B cell (primary cell): ENCODE results near the gene HCFC2. TPM values are rescaled to one million over a fixed set of nuclear protein-coding genes. Genes with fewer than 3 reads are reported as not detected.

Experiments
- ATAC-seq: fragments of 200-7000 bp; cut with Tn5 transposase; one replicate; pipeline ENCODE4 v1.10.0; 2021; ENCODE audit warnings: low read depth, mild to moderate bottlenecking, moderate number of reproducible peaks, moderate library complexity
- CTCF ChIA-PET: fragments of 350-600 bp; sonication (Branson Sonifier 250); formaldehyde crosslinking; loops from one replicate; lab custom pipeline; 2021; ENCODE audit warnings: antibody characterized with exemption, inconsistent platforms; lab: Charles Lee
- POLR2A ChIA-PET: fragments of 350-600 bp; sonication (Branson Sonifier 250); formaldehyde crosslinking; loops from one replicate; lab custom pipeline; 2021; ENCODE audit warnings: antibody characterized with exemption; lab: Charles Lee
- DNase-seq: peaks from one replicate; pipeline ENCODE4 v3.0.0; 2013
- H2AFZ ChIP-seq: 2 replicates; pipeline ENCODE4 v1.6.1; 2012; ENCODE audit warnings: mild to moderate bottlenecking, low read depth, low read length; ENCODE audit not compliant: insufficient read depth, poor library complexity, severe bottlenecking
- H3K27ac ChIP-seq, 2 donors: 1 replicate in 1 of 2; 2 replicates in 1 of 2; pipeline ENCODE4 v1.5.1; 2012 to 2013; ENCODE audit warnings: low read length in 2 of 2, mild to moderate bottlenecking in 2 of 2, moderate library complexity in 1 of 2
- H3K27me3 ChIP-seq, 4 experiments: fragments of 200-600 bp in 1 of 4; sonication (generic) in 1 of 4; replicated peaks in 1 of 4; 1 replicate in 2 of 4; 2 replicates in 2 of 4; pipeline versions ENCODE4 v1.6.1 to v1.7.0; 2013 to 2016; ENCODE audit warnings: low read length in 3 of 4, mild to moderate bottlenecking in 2 of 4, mixed read lengths in 1 of 4, moderate library complexity in 1 of 4; ENCODE audit not compliant: insufficient read depth in 4 of 4, control insufficient read depth in 3 of 4; ENCODE audit errors: control extremely low read depth in 1 of 4
- H3K36me3 ChIP-seq, 2 experiments: replicated peaks in 1 of 2; 1 replicate in 1 of 2; 2 replicates in 1 of 2; pipeline versions ENCODE4 v1.6.1 to v1.7.1; 2013; ENCODE audit warnings: low read length in 1 of 2; ENCODE audit not compliant: insufficient read depth in 2 of 2, control insufficient read depth in 1 of 2; ENCODE audit errors: control extremely low read depth in 1 of 2, extremely low read depth in 1 of 2
- H3K4me1 ChIP-seq, 2 donors: fragments of 200-600 bp in 1 of 2; sonication (generic) in 1 of 2; 1 replicate in 1 of 2; 2 replicates in 1 of 2; pipeline versions ENCODE4 v1.5.1 to v1.6.1; 2013 to 2017; ENCODE audit warnings: low read length in 2 of 2; ENCODE audit not compliant: control insufficient read depth in 2 of 2, insufficient read depth in 2 of 2
- H3K4me2 ChIP-seq: replicated peaks from 2 replicates; pipeline ENCODE3; 2012; ENCODE audit warnings: mild to moderate bottlenecking, low read depth, low read length; ENCODE audit not compliant: poor library complexity, severe bottlenecking
- H3K4me3 ChIP-seq, 5 experiments: fragments of 200-600 bp in 1 of 5; sonication (generic) in 1 of 5; 1 replicate in 3 of 5; 2 replicates in 2 of 5; pipeline versions ENCODE4 v1.5.1 to v1.7.0; 2011 to 2016; ENCODE audit warnings: low read length in 4 of 5, mild to moderate bottlenecking in 4 of 5, low read depth in 2 of 5, control low read depth in 1 of 5, moderate library complexity in 1 of 5; ENCODE audit not compliant: insufficient read depth in 1 of 5; ENCODE audit errors: control extremely low read depth in 1 of 5, extremely low read depth in 1 of 5
- H3K79me2 ChIP-seq: fragments of 200-600 bp; sonication (generic); one replicate; pipeline ENCODE4 v1.6.0; 2016; ENCODE audit warnings: low read length; ENCODE audit not compliant: control insufficient read depth, insufficient read depth
- H3K9ac ChIP-seq: fragments of 200-600 bp; sonication (generic); 2 replicates; pipeline ENCODE4 v1.6.1; 2017; ENCODE audit warnings: mild to moderate bottlenecking, low read length, moderate library complexity
- H3K9me3 ChIP-seq, 3 donors: one replicate each; pipeline versions ENCODE4 v1.6.1 to v1.7.1; 2013; ENCODE audit warnings: low read length in 2 of 3; ENCODE audit not compliant: control insufficient read depth in 2 of 3, insufficient read depth in 1 of 3; ENCODE audit errors: control extremely low read depth in 1 of 3
- H4K20me1 ChIP-seq: 2 replicates; pipeline ENCODE4 v1.6.0; 2012; ENCODE audit warnings: mild to moderate bottlenecking, low read length; ENCODE audit not compliant: insufficient read depth, control insufficient read depth, poor library complexity, severe bottlenecking
- H3K27ac Mint-ChIP-seq: one replicate; pipeline ENCODE4 v1.8.0; 2021; ENCODE audit warnings: mixed read lengths
- H3K27me3 Mint-ChIP-seq: one replicate; pipeline ENCODE4 v1.8.0; 2021; ENCODE audit warnings: mixed read lengths
- H3K4me1 Mint-ChIP-seq: one replicate; pipeline ENCODE4 v1.8.0; 2021; ENCODE audit warnings: mixed read lengths
- H3K4me3 Mint-ChIP-seq: one replicate; pipeline ENCODE4 v1.8.0; 2021; ENCODE audit warnings: mixed read lengths
- H3K9me3 Mint-ChIP-seq: one replicate; pipeline ENCODE4 v1.8.0; 2022; ENCODE audit warnings: mixed read lengths; ENCODE audit not compliant: insufficient read depth
- EZH2 ChIP-seq: IDR thresholded peaks from 2 replicates; pipeline ENCODE4 v1.6.1; 2012; ENCODE audit warnings: borderline replicate concordance, low read depth, mild to moderate bottlenecking, moderate library complexity, low read length; ENCODE audit not compliant: insufficient read depth, poor library complexity, severe bottlenecking
- WGBS: methylation state at CpG from one replicate; pipeline ENCODE4 v1.1.5; 2013; ENCODE audit warnings: missing lambda C conversion rate; ENCODE audit not compliant: insufficient coverage; 5-methylcytosine and 5-hydroxymethylcytosine counted together
- intact Hi-C: fragments of 100-400 bp; cut with micrococcal nuclease; formaldehyde crosslinking; loops from one replicate; pipeline ENCODE4 v1.10.0; 2022
- polyA plus RNA-seq: library from polyadenylated mRNA; depleted of rRNA; stranded (reverse); fragments of >200 nt; gene quantifications from 2 replicates; pipeline ENCODE4 v1.2.3, GENCODE V29; 2012
- total RNA-seq, 2 donors: library from RNA; stranded (reverse); fragments of 120-200 nt in 1 of 2; gene quantifications; 1 replicate in 1 of 2; 2 replicates in 1 of 2; pipeline versions ENCODE4 v1.2.3 to v1.2.4, GENCODE V29; 2013 to 2022
- TF ChIP-seq, protein P1 (sequence below): fragments of 200-600 bp; IDR thresholded peaks from one replicate; pipeline ENCODE4 v1.8.0; 2022; ENCODE audit warnings: antibody characterized with exemption, mild to moderate bottlenecking

Gene HCFC2
- total and polyA plus RNA-seq, 2 donors (not counting 1 experiment from before 2014, with no cell fraction given) = 8.2 to 10.5 TPM

DNA sequence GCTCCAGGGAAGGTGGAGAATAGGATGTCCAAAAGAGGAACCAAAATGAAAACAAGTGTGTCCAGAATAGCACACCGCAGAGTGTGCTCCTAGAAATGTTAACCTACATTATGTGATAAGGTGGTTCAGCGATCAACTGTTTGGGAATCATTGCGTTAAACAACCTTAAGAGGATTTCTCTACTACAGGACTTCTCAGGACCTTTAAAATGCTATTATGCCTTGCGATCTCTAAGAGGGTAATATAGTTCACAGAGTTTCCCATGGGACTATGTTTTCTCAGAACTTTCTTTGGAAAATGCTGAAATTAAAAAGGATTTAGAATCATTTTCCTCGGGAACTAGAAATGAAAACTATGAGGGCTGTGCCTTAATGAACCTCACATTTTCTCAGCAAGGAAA, 16.2 kb upstream of the HCFC2 start:
- no peak overlapping the region for H3K4me3 Mint-ChIP-seq
- H3K9me3 ChIP-seq = no peaks in the 10 kb centered on the region
- ChIA-PET POLR2A (no interaction called here), CTCF (no interaction called here)
- no peaks in the 10 kb centered on the region for H3K36me3 ChIP-seq
- TF ChIP-seq, protein P1, sequence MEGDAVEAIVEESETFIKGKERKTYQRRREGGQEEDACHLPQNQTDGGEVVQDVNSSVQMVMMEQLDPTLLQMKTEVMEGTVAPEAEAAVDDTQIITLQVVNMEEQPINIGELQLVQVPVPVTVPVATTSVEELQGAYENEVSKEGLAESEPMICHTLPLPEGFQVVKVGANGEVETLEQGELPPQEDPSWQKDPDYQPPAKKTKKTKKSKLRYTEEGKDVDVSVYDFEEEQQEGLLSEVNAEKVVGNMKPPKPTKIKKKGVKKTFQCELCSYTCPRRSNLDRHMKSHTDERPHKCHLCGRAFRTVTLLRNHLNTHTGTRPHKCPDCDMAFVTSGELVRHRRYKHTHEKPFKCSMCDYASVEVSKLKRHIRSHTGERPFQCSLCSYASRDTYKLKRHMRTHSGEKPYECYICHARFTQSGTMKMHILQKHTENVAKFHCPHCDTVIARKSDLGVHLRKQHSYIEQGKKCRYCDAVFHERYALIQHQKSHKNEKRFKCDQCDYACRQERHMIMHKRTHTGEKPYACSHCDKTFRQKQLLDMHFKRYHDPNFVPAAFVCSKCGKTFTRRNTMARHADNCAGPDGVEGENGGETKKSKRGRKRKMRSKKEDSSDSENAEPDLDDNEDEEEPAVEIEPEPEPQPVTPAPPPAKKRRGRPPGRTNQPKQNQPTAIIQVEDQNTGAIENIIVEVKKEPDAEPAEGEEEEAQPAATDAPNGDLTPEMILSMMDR = no peak
- TF ChIP-seq EZH2 = no peak
- H3K4me1 Mint-ChIP-seq = peaks cover 6% of the 10 kb centered on the region
- no peak overlapping the region for H3K4me3 ChIP-seq
- 83% methylated on average over 1 of the region's 5 CpGs for WGBS
- no peak overlapping the region for H3K4me2 ChIP-seq
- no peak overlapping the region for H3K9ac ChIP-seq
- no peak overlapping the region for H3K27ac ChIP-seq
- H3K27me3 Mint-ChIP-seq = peaks cover 35% of the 10 kb centered on the region
- no peak for ATAC-seq
- H3K27me3 ChIP-seq = peaks cover 0 to 16% (median 14%) of the 10 kb centered on the region in 4 experiments
- intact Hi-C loops = no loop called here
- no peaks in the 10 kb centered on the region for H3K9me3 Mint-ChIP-seq
- no peaks in the 10 kb centered on the region for H4K20me1 ChIP-seq
- no peaks in the 10 kb centered on the region for H3K79me2 ChIP-seq
- no peak overlapping the region for H2AFZ ChIP-seq
- H3K4me1 ChIP-seq = peaks cover 5 to 8% of the 10 kb centered on the region in 2 donors
- no peak overlapping the region for H3K27ac Mint-ChIP-seq
- no peak for DNase-seq

DNA sequence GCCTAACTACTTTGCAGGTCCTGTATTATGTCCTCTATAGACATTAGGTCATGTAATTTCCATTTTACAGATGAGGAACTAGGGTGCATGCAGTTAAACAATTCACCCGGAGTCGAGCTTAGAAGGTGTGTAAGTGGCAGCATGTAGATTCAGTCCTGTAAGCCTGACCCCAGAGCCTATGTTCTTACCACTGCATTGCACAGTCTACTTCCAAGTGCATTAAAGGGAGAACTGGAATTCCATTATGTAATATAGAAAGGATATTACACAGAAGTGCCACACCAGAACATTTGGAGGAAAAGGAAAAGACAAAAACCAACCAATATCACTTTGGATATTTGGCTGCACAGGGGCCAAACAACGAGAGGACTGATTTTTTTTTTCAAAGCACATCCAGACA, 15.5 kb upstream of the HCFC2 start:
- ChIA-PET CTCF (no interaction called here), POLR2A (no interaction called here)
- intact Hi-C loops = no loop called here
- no peaks in the 10 kb centered on the region for H3K9me3 ChIP-seq
- no CpG with 5 or more reads among the region's 3 CpGs for WGBS
- H3K27ac ChIP-seq = no peak overlapping the region
- no peaks in the 10 kb centered on the region for H3K36me3 ChIP-seq
- TF ChIP-seq EZH2 = no peak
- TF ChIP-seq, protein P1 = no peak
- H3K79me2 ChIP-seq = no peaks in the 10 kb centered on the region
- ATAC-seq (no peak), DNase-seq (no peak)
- H3K27me3 ChIP-seq = peaks cover 0 to 17% (median 15%) of the 10 kb centered on the region in 4 experiments
- Mint-ChIP-seq H3K4me3 (no peak overlapping the region), H3K27me3 (peaks cover 36% of the 10 kb centered on the region), H3K9me3 (no peaks in the 10 kb centered on the region), H3K27ac (no peak overlapping the region), H3K4me1 (peaks cover 6% of the 10 kb centered on the region)
- H3K4me1 ChIP-seq = peaks cover 5 to 8% of the 10 kb centered on the region in 2 donors
- no peaks in the 10 kb centered on the region for H4K20me1 ChIP-seq
- H2AFZ ChIP-seq = no peak overlapping the region
- H3K9ac ChIP-seq = no peak overlapping the region
- H3K4me3 ChIP-seq = no peak overlapping the region
- H3K4me2 ChIP-seq = no peak overlapping the region
